Measurements from ENCODE around the gene MOV10. TPM values are rescaled to one million over a fixed set of nuclear protein-coding genes. Genes with fewer than 3 reads are reported as not detected.

MOV10 gene
- total RNA-seq, 1 donor from 2014 or later: 35.7 TPM

DNA sequence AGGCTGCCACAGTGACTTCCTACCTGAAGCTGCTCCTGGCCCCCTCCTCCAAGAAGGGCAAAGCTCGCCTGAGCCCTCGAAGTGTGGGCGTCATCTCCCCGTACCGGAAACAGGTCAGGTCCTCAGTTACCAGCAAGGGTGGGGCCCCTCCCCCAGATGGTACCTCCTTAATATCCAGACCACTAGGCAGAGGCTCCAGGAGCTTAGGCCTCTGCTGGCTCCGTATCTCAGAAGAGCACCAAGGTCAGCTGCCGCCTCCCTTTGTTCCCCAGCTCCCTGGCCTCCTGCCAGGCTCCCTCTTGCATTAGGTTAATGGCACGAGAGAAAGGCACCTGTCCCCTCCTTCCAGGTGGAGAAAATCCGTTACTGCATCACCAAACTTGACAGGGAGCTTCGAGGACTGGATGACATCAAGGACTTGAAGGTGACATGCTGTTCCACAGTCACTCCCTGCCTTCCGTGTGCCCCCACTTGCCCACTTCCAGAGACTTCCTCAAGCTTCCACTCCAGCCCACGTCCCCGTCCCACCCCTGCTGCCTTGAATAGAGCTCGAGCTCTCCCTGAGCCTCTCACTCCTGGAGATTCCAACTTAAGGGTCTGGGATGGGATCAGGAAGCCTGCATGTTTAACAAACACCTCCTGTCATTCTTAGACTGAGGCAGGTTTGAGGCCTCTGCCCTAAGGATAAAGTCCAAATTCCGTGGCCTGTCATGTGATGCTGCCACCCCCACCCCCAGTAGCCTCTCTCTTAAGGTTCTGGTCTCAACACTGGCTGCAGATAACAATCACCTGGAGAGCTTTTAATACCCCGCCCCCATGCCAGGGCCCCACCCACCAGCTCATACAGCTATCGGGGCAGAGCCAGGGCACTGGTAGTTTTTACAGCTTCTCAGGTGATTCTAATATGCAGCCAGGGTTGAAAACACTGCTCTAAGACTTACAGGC is 24.2 kb downstream of the MOV10 start:
- TF ChIP-seq, protein P1, sequence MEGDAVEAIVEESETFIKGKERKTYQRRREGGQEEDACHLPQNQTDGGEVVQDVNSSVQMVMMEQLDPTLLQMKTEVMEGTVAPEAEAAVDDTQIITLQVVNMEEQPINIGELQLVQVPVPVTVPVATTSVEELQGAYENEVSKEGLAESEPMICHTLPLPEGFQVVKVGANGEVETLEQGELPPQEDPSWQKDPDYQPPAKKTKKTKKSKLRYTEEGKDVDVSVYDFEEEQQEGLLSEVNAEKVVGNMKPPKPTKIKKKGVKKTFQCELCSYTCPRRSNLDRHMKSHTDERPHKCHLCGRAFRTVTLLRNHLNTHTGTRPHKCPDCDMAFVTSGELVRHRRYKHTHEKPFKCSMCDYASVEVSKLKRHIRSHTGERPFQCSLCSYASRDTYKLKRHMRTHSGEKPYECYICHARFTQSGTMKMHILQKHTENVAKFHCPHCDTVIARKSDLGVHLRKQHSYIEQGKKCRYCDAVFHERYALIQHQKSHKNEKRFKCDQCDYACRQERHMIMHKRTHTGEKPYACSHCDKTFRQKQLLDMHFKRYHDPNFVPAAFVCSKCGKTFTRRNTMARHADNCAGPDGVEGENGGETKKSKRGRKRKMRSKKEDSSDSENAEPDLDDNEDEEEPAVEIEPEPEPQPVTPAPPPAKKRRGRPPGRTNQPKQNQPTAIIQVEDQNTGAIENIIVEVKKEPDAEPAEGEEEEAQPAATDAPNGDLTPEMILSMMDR (conservative IDR thresholded peaks at IDR 0.05; ENCODE audit: low read depth, low read length): no peak
- no peak for DNase-seq (ENCODE audit: low read depth)
- no peak overlapping the region for H3K4me3 ChIP-seq (ENCODE audit: low read depth, low read length)

DNA sequence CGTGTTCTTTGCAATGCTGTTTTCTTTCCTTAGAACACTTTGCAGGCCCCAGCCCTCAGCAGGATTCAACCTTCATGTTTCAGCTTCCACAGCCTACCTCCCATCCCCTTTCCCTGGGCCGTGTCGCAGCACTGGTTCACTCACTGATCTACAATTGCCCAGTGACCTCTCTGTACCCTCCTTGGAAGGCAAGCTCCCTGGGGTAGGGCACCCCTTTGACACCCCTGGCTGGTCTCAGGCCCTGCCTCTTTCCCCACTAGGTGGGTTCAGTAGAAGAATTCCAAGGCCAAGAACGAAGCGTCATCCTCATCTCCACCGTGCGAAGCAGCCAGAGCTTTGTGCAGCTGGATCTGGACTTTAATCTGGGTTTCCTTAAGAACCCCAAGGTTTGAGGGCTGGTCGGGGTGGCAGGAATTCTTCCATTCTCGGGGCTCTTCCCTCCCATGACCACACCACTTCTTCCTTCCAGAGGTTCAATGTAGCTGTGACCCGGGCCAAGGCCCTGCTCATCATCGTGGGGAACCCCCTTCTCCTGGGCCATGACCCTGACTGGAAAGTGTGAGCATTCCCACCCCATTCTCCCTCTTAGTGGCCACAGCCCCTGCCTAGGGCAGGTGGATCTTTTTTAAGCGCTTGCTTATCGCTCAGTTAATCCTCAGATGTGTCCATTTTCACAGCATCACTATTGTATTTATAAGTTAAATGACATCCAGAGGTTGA is 25.1 kb downstream of the MOV10 start:
- TF ChIP-seq, protein P1 (conservative IDR thresholded peaks at IDR 0.05; ENCODE audit: low read depth, low read length): no peak
- no peak for DNase-seq (ENCODE audit: low read depth)

DNA sequence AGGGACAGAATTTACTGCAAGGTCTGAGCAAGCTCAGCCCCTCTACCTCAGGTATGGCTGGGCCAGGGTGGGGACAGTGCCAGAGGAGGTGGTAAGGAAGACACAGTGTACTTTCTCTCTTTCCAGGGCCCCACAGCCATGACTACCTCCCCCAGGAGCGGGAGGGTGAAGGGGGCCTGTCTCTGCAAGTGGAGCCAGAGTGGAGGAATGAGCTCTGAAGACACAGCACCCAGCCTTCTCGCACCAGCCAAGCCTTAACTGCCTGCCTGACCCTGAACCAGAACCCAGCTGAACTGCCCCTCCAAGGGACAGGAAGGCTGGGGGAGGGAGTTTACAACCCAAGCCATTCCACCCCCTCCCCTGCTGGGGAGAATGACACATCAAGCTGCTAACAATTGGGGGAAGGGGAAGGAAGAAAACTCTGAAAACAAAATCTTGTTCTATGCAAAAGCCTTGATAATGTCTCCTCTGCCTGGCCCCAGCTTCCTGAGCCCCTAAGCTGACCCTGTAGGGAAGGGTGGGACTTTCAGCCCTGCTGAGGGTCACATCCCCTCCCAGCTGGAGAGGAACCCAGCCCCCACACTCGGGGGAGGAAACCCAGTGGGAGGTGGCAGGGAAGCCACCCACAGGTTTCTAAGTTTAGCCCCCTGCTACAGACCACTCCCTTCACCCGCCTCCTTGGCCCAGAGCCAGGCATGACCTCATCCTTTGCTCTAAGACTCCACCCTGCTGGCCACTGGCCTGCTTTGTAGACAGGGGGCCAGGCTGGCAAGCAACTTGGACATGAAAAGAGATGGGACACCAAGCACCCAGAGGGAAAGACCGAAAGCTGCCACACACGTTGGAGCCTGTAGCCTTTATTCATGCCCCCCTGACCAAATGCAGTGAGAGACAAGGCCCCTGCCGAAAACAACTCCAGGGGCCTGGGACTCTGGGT is 26.1 kb downstream of the MOV10 start:
- TF ChIP-seq, protein P1 (conservative IDR thresholded peaks at IDR 0.05; ENCODE audit: low read depth, low read length): no peak
- DNase-seq (ENCODE audit: low read depth): peak; percentile 75
- peak overlapping the region; percentile 13 for H3K4me3 ChIP-seq (ENCODE audit: low read depth, low read length)

More for the DNA sequence above, 25.1 kb downstream of the MOV10 start:
- no peak overlapping the region for H3K4me3 ChIP-seq (ENCODE audit: low read depth, low read length)

DNA sequence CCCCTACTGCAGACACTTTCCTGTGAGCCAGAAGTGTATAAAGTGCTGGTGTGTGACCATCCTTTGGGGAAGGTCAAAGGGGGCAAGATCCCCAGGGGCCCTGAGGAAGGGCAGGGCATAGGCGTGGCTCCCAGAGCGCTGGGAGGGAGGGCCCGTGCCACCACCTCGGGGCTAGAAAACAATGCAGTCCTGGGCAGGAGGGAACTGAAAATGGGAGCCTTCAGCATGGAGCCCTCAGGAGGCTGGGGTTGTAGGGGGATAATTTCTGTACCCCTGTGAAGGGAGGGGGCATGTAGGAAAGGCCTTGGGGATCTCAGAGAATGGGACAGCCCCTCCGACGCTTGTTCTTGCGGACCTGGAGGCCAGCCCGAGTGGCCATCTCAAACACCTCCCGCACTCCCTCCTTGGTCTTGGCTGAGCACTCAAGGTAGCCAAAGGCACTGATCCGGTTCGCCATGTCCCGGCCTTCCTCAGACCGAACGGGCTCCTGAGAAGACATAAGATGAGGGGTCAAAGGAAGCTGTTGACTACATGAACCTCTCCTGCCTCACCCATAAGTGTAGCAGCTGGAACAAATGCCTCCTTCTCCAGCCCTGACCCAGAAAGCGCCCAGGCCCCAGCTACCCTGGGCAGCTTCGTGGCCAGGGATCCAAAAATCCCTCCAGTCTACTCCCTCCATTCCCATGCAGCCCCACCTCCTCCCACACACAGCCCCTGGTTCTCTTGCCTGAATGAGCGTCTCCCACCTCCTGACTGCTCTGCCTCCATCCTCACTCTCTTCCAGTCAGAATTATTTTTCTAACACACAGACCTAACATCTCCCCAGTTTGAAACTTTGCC is 27.0 kb downstream of the MOV10 start:
- TF ChIP-seq, protein P1 (conservative IDR thresholded peaks at IDR 0.05; ENCODE audit: low read depth, low read length): no peak
- no peak for DNase-seq (ENCODE audit: low read depth)
- no peak overlapping the region for H3K4me3 ChIP-seq (ENCODE audit: low read depth, low read length)

DNA sequence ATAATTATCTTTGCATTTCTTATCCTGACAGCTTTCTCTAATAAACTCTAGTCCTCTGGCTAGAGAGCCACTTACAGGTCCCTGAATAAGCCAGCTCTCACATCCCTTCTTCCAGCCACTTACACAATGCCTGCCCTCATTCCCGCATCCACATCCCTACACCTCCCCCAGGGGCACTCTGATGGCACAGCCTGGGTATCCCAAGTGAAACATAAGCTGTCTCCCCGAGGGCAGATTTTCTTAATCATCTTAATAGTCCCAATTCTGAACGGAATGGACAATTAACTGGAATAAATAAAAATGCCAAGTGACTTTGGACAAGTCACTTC is 27.6 kb downstream of the MOV10 start:
- TF ChIP-seq, protein P1 (conservative IDR thresholded peaks at IDR 0.05; ENCODE audit: low read depth, low read length): no peak
- no peak for DNase-seq (ENCODE audit: low read depth)
- no peak overlapping the region for H3K4me3 ChIP-seq (ENCODE audit: low read depth, low read length)

Data from epithelial cell of proximal tubule (primary cell).